Smooth muscle cell (in vitro differentiated cells): Measurements from ENCODE around the gene COL15A1. TPM values are rescaled to one million over a fixed set of nuclear protein-coding genes. Genes with fewer than 3 reads are reported as not detected.
A peak's percentile ranks its signal among the peaks of the same experiment; 100 is the strongest.

Experiments used
- DNase-seq: peaks from one replicate; lab custom pipeline; 2025; ENCODE audit not compliant: unreplicated experiment; lab: John Stamatoyannopoulos, UW
- H2AFZ ChIP-seq: fragments of 200-600 bp; sonication (generic); 2 replicates; pipeline ENCODE4 v1.6.0; 2016; ENCODE audit warnings: antibody characterized with exemption, low read depth, mild to moderate bottlenecking
- H3F3A ChIP-seq: fragments of 200-600 bp; sonication (generic); 2 replicates; pipeline ENCODE4 v1.6.0; 2017; ENCODE audit warnings: antibody characterized with exemption, low read depth
- H3K27ac ChIP-seq: fragments of 200-600 bp; sonication (generic); 2 replicates; pipeline ENCODE4 v1.5.1; 2016; ENCODE audit warnings: low read depth, mild to moderate bottlenecking
- H3K27me3 ChIP-seq: fragments of 200-600 bp; sonication (generic); 2 replicates; pipeline ENCODE4 v1.6.1; 2016; ENCODE audit warnings: low read depth, mild to moderate bottlenecking
- H3K36me3 ChIP-seq: fragments of 200-600 bp; sonication (generic); 2 replicates; pipeline ENCODE4 v1.5.1; 2016; ENCODE audit warnings: low read depth
- H3K4me1 ChIP-seq: fragments of 200-600 bp; sonication (generic); 2 replicates; pipeline ENCODE4 v1.5.1; 2016; ENCODE audit warnings: low read depth
- H3K4me2 ChIP-seq: fragments of 200-600 bp; sonication (generic); 2 replicates; pipeline ENCODE4 v1.6.0; 2016; ENCODE audit warnings: mild to moderate bottlenecking
- H3K4me3 ChIP-seq: fragments of 200-600 bp; sonication (generic); 2 replicates; pipeline ENCODE4 v1.5.1; 2016; ENCODE audit warnings: mild to moderate bottlenecking
- H3K79me2 ChIP-seq: fragments of 200-600 bp; sonication (generic); 2 replicates; pipeline ENCODE4 v1.6.0; 2016; ENCODE audit warnings: low read depth, mild to moderate bottlenecking
- H3K9ac ChIP-seq: fragments of 200-600 bp; sonication (generic); 2 replicates; pipeline ENCODE4 v1.6.0; 2016; ENCODE audit warnings: low read depth
- H3K9me3 ChIP-seq: fragments of 200-600 bp; sonication (generic); replicated peaks from 2 replicates; pipeline ENCODE4 v1.5.1; 2016; ENCODE audit warnings: low read depth
- H4K20me1 ChIP-seq: fragments of 200-600 bp; sonication (generic); 2 replicates; pipeline ENCODE4 v1.6.0; 2016; ENCODE audit warnings: low read depth
- WGBS: methylation state at CpG from one replicate; pipeline ENCODE4 v1.1.7; 2016; ENCODE audit warnings: low lambda C conversion rate; 5-methylcytosine and 5-hydroxymethylcytosine counted together
- polyA plus RNA-seq: library from polyadenylated mRNA; unstranded; fragments of >200 nt; fragmentation: Nextera tagmentation; extraction: Ambion mirVana; gene quantifications from 2 replicates; pipeline ENCODE4 v1.2.1, GENCODE V29; 2016
- total RNA-seq: library from RNA; depleted of rRNA; stranded (reverse); fragments of >200 nt; gene quantifications from 2 replicates; pipeline ENCODE4 v1.2.3, GENCODE V29; 2014
- TF ChIP-seq, protein P1 (sequence below): fragments of 200-600 bp; sonication (generic); IDR thresholded peaks from 2 replicates; pipeline ENCODE4 v1.5.1; 2017; ENCODE audit warnings: borderline replicate concordance, mild to moderate bottlenecking, antibody characterized with exemption; ENCODE audit not compliant: insufficient read depth, poor library complexity, severe bottlenecking

Gene COL15A1
- total and polyA plus RNA-seq, 2 experiments from 2014 or later = 222 to 293 TPM

DNA sequence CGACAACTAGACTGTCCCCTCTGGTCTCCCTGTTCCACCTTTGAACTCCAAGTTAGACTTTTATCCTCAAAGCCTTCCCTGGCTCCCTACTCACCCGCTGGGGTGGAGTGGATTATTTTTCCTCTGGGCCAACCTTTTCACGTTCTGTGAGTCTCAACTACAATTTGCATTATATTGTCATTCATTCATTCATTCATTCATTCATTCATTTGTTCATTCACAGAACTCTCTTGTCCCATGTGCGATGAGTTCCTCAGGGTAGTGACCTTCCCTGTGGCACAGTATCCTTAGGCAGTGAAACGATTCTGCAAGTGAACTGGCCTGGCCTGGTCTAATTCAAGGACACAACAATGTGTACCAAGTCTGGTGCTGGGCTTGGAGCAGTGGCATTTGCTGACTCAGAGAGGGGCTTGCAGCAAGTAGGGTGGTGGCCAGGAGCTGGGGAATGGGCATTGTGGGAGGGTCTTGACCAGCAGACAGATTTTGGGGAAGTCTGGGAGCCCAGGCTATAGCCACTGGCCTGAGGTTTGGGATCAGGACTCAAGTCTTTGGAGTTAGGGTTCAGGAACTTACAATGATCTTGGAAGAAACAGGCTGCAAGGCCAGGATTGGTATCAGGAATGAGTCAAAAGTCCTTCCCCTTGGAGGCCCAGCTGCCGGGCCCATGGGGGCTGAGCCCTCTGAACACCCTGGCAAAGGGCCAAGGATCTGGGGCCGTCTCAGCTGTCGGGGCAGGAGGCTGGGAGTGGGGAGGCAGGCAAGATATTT is 37.2 kb upstream of the COL15A1 start:
- TF ChIP-seq, protein P1, sequence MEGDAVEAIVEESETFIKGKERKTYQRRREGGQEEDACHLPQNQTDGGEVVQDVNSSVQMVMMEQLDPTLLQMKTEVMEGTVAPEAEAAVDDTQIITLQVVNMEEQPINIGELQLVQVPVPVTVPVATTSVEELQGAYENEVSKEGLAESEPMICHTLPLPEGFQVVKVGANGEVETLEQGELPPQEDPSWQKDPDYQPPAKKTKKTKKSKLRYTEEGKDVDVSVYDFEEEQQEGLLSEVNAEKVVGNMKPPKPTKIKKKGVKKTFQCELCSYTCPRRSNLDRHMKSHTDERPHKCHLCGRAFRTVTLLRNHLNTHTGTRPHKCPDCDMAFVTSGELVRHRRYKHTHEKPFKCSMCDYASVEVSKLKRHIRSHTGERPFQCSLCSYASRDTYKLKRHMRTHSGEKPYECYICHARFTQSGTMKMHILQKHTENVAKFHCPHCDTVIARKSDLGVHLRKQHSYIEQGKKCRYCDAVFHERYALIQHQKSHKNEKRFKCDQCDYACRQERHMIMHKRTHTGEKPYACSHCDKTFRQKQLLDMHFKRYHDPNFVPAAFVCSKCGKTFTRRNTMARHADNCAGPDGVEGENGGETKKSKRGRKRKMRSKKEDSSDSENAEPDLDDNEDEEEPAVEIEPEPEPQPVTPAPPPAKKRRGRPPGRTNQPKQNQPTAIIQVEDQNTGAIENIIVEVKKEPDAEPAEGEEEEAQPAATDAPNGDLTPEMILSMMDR = no peak
- Histone ChIP-seq H3K4me1 (no peaks in the 10 kb centered on the region), H3K36me3 (no peaks in the 10 kb centered on the region), H2AFZ (no peak overlapping the region), H3K4me2 (peak overlapping the region; percentile 44), H3K27ac (peak overlapping the region; percentile 71), H3K79me2 (no peaks in the 10 kb centered on the region), H4K20me1 (no peaks in the 10 kb centered on the region), H3K9ac (no peak overlapping the region), H3F3A (peaks cover 32% of the 10 kb centered on the region), H3K4me3 (no peak overlapping the region), H3K9me3 (no peaks in the 10 kb centered on the region), H3K27me3 (no peaks in the 10 kb centered on the region)
- no peak for DNase-seq
- WGBS = 58% methylated on average over 8 of the region's 8 CpGs

DNA sequence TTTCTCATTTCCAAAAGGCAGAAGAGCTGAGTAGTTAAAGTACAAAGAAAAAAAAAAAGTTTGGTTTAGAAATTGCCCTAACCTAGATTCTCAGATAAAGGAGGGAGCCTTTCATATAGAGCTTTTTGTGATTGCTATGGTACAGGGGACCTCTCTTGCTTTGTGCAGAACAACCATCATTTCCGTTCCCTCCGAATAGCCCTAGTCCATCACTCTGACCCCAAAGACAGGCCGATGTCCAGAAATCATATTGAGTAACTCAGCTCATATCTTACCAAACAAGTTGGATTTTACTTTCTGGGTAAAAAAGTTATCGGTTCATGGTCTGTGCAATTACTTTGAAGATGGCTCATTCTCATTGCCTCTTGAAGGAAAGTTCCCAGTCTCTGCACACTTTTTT is 36.7 kb upstream of the COL15A1 start:
- TF ChIP-seq, protein P1 = no peak
- H3K36me3 ChIP-seq = no peaks in the 10 kb centered on the region
- H4K20me1 ChIP-seq = no peaks in the 10 kb centered on the region
- peaks cover 32% of the 10 kb centered on the region for H3F3A ChIP-seq
- peak overlapping the region; percentile 71 for H3K27ac ChIP-seq
- H3K4me1 ChIP-seq = no peaks in the 10 kb centered on the region
- H3K9me3 ChIP-seq = no peaks in the 10 kb centered on the region
- 56% methylated on average over 4 of the region's 4 CpGs for WGBS
- peak overlapping the region; percentile 42 for H3K4me2 ChIP-seq
- no peaks in the 10 kb centered on the region for H3K27me3 ChIP-seq
- H3K9ac ChIP-seq = no peak overlapping the region
- no peak overlapping the region for H3K4me3 ChIP-seq
- H2AFZ ChIP-seq = no peak overlapping the region
- no peaks in the 10 kb centered on the region for H3K79me2 ChIP-seq
- no peak for DNase-seq

DNA sequence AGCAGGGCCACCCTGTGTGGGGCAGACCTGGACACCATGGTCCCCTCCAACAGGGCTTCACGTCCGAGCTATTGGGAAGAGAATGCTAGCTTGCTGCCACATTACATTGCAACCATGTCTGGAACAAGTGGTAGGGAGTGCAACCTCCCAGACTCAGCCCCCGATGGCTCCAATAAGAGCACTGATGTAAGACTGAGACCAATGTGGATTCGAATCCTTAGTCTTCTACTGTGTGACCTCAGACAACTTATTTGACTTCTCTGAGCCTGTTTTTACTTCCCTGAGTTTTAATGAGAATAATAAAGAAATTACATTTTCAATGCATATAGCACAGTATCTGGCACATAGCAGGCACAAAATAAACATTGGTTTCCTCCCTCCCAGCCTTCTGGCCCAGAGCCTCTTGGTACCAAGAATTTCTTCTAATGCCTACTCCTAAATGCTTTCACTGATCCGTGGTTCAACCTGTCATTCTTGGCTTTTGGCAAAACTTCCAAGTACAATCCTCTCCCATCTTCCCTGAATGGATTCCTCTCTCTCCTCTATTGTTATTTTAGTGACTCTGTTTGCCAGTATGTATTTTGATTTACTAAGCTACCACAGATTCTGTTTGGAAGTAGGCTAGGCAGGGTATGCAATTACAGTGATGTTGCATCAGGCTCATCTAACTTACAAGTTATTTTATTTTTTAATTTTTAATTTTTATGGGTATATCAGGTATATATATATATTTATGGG is 34.6 kb upstream of the COL15A1 start:
- H3K4me3 ChIP-seq = no peak overlapping the region
- TF ChIP-seq, protein P1 = no peak
- no peak for DNase-seq
- no peaks in the 10 kb centered on the region for H3K79me2 ChIP-seq
- peak overlapping the region; percentile 33 for H3K9ac ChIP-seq
- H4K20me1 ChIP-seq = no peaks in the 10 kb centered on the region
- H3F3A ChIP-seq = peaks cover 32% of the 10 kb centered on the region
- H3K27ac ChIP-seq = peak overlapping the region; percentile 71
- no peaks in the 10 kb centered on the region for H3K9me3 ChIP-seq
- no peak overlapping the region for H3K4me2 ChIP-seq
- no peak overlapping the region for H2AFZ ChIP-seq
- H3K4me1 ChIP-seq = no peaks in the 10 kb centered on the region
- WGBS = 27% methylated on average over 5 of the region's 5 CpGs
- H3K36me3 ChIP-seq = no peaks in the 10 kb centered on the region
- no peaks in the 10 kb centered on the region for H3K27me3 ChIP-seq
